ENCODE data around the gene ADGRG6. TPM values are rescaled to one million over a fixed set of nuclear protein-coding genes. Genes with fewer than 3 reads are reported as not detected.

Gene ADGRG6
- total and polyA plus RNA-seq, 4 donors = 18.7 to 110 (median 45.7) TPM

- TF ChIP-seq, protein P1, sequence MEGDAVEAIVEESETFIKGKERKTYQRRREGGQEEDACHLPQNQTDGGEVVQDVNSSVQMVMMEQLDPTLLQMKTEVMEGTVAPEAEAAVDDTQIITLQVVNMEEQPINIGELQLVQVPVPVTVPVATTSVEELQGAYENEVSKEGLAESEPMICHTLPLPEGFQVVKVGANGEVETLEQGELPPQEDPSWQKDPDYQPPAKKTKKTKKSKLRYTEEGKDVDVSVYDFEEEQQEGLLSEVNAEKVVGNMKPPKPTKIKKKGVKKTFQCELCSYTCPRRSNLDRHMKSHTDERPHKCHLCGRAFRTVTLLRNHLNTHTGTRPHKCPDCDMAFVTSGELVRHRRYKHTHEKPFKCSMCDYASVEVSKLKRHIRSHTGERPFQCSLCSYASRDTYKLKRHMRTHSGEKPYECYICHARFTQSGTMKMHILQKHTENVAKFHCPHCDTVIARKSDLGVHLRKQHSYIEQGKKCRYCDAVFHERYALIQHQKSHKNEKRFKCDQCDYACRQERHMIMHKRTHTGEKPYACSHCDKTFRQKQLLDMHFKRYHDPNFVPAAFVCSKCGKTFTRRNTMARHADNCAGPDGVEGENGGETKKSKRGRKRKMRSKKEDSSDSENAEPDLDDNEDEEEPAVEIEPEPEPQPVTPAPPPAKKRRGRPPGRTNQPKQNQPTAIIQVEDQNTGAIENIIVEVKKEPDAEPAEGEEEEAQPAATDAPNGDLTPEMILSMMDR (IDR thresholded peaks at IDR 0.05; ENCODE audit: low read depth, low read length, missing input control) = no peak
- peak; percentile 24 to 32 for TF ChIP-seq GABPA (IDR thresholded peaks at IDR 0.05 in 1 of 2, conservative IDR thresholded peaks at IDR 0.05 in 1 of 2)
- peak; percentile 76 for TF ChIP-seq MAX (IDR thresholded peaks at IDR 0.05)
- TF ChIP-seq, protein P2, sequence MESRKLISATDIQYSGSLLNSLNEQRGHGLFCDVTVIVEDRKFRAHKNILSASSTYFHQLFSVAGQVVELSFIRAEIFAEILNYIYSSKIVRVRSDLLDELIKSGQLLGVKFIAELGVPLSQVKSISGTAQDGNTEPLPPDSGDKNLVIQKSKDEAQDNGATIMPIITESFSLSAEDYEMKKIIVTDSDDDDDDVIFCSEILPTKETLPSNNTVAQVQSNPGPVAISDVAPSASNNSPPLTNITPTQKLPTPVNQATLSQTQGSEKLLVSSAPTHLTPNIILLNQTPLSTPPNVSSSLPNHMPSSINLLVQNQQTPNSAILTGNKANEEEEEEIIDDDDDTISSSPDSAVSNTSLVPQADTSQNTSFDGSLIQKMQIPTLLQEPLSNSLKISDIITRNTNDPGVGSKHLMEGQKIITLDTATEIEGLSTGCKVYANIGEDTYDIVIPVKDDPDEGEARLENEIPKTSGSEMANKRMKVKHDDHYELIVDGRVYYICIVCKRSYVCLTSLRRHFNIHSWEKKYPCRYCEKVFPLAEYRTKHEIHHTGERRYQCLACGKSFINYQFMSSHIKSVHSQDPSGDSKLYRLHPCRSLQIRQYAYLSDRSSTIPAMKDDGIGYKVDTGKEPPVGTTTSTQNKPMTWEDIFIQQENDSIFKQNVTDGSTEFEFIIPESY (IDR thresholded peaks at IDR 0.05) = peak; percentile 64
- peak; percentile 65 for TF ChIP-seq FOXA1 (IDR thresholded peaks at IDR 0.05)
Measured at GRCh38 chr6:142374965-142375733, 73.3 kb downstream of the ADGRG6 start (continued).

DNA sequence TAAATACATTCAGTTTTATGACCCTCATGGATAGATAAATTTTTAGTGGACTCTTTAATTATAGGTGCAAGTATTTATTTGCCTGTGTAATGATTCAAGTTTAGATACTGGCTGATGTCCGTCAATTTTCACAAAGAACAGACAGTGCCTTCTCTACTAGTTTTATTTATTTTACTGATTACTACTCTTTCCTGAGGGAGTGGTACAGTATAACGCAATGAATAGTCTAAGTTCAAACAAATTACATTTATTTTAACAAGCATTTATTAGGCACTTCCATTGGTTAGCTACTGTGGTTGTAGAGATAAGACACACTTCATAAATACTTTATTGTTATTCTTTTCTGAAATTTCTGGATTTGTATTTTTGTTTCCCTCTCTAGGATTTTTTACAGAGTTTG lies 74.3 kb downstream of the ADGRG6 start:
- WGBS = 32% methylated on average over 2 of the region's 2 CpGs
- no peak for DNase-seq (ENCODE audit: low spot score)
- peaks cover 9 to 40% (median 32%) of the 10 kb centered on the region in 4 donors for H3K4me1 ChIP-seq (ENCODE audit: control insufficient read depth in 4 of 4, insufficient read depth in 4 of 4, low read length in 3 of 4)
- no peak for TF ChIP-seq FOXA1 (IDR thresholded peaks at IDR 0.05)
- TF ChIP-seq HNF4A (conservative IDR thresholded peaks at IDR 0.05) = peak in 1 of 2 donors; percentile 13
- no peak for TF ChIP-seq FOXA2 (IDR thresholded peaks at IDR 0.05)
- H3K9me3 ChIP-seq (ENCODE audit: control insufficient read depth in 4 of 4, low read length in 3 of 4) = no peaks in the 10 kb centered on the region
- H3K36me3 ChIP-seq (ENCODE audit: control insufficient read depth in 4 of 4, insufficient read depth in 3 of 4, low read depth in 1 of 4, low read length in 3 of 4) = peaks cover 0 to 3% (median 0%) of the 10 kb centered on the region in 4 donors
- peak overlapping the region; percentile 58 for H3K27ac ChIP-seq (ENCODE audit: low read depth in 1 of 2, low read length in 2 of 2)
- no peaks in the 10 kb centered on the region for H3K27me3 ChIP-seq (ENCODE audit: control insufficient read depth in 4 of 4, insufficient read depth in 4 of 4, low read length in 3 of 4)
- H3K4me3 ChIP-seq (ENCODE audit: low read depth in 1 of 3, low read length in 3 of 3) = no peak overlapping the region
- peak overlapping the region in 1 of 2 donors; percentile 48 for H3K9ac ChIP-seq (ENCODE audit: low read depth in 1 of 2, low read length in 2 of 2)

- no peak for DNase-seq (ENCODE audit: low spot score)
- 64% methylated on average over 7 of the region's 7 CpGs for WGBS
- Histone ChIP-seq H3K9ac (ENCODE audit: low read depth in 1 of 2, low read length in 2 of 2) (no peak overlapping the region), H3K4me1 (ENCODE audit: control insufficient read depth in 4 of 4, insufficient read depth in 4 of 4, low read length in 3 of 4) (peaks cover 9 to 40% (median 32%) of the 10 kb centered on the region in 4 donors), H3K27ac (ENCODE audit: low read depth in 1 of 2, low read length in 2 of 2) (peak overlapping the region in 1 of 2 donors; percentile 28), H3K9me3 (ENCODE audit: control insufficient read depth in 4 of 4, low read length in 3 of 4) (no peaks in the 10 kb centered on the region), H3K4me3 (ENCODE audit: low read depth in 1 of 3, low read length in 3 of 3) (no peak overlapping the region), H3K27me3 (ENCODE audit: control insufficient read depth in 4 of 4, insufficient read depth in 4 of 4, low read length in 3 of 4) (no peaks in the 10 kb centered on the region), H3K36me3 (ENCODE audit: control insufficient read depth in 4 of 4, insufficient read depth in 3 of 4, low read depth in 1 of 4, low read length in 3 of 4) (peaks cover 0 to 3% (median 0%) of the 10 kb centered on the region in 4 donors)
- no peak for TF ChIP-seq HNF4A (conservative IDR thresholded peaks at IDR 0.05)
- TF ChIP-seq RXRA (IDR thresholded peaks at IDR 0.05) = no peak
- TF ChIP-seq GABPA (IDR thresholded peaks at IDR 0.05 in 1 of 2, conservative IDR thresholded peaks at IDR 0.05 in 1 of 2) = no peak
- no peak for TF ChIP-seq SP1 (IDR thresholded peaks at IDR 0.05)
- TF ChIP-seq, protein P3, sequence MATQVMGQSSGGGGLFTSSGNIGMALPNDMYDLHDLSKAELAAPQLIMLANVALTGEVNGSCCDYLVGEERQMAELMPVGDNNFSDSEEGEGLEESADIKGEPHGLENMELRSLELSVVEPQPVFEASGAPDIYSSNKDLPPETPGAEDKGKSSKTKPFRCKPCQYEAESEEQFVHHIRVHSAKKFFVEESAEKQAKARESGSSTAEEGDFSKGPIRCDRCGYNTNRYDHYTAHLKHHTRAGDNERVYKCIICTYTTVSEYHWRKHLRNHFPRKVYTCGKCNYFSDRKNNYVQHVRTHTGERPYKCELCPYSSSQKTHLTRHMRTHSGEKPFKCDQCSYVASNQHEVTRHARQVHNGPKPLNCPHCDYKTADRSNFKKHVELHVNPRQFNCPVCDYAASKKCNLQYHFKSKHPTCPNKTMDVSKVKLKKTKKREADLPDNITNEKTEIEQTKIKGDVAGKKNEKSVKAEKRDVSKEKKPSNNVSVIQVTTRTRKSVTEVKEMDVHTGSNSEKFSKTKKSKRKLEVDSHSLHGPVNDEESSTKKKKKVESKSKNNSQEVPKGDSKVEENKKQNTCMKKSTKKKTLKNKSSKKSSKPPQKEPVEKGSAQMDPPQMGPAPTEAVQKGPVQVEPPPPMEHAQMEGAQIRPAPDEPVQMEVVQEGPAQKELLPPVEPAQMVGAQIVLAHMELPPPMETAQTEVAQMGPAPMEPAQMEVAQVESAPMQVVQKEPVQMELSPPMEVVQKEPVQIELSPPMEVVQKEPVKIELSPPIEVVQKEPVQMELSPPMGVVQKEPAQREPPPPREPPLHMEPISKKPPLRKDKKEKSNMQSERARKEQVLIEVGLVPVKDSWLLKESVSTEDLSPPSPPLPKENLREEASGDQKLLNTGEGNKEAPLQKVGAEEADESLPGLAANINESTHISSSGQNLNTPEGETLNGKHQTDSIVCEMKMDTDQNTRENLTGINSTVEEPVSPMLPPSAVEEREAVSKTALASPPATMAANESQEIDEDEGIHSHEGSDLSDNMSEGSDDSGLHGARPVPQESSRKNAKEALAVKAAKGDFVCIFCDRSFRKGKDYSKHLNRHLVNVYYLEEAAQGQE (IDR thresholded peaks at IDR 0.05) = no peak
- no peak for TF ChIP-seq FOXA2 (IDR thresholded peaks at IDR 0.05)
- no peak for TF ChIP-seq EGR1 (IDR thresholded peaks at IDR 0.05; ENCODE audit: low read depth in 2 of 2)
- no peak for TF ChIP-seq MAX (IDR thresholded peaks at IDR 0.05)
- no peak for TF ChIP-seq FOXA1 (IDR thresholded peaks at IDR 0.05)
- TF ChIP-seq, protein P2 (IDR thresholded peaks at IDR 0.05) = no peak
- TF ChIP-seq TAF1 (conservative IDR thresholded peaks at IDR 0.05) = no peak
- TF ChIP-seq JUND (IDR thresholded peaks at IDR 0.05) = no peak
Measured at GRCh38 chr6:142376800-142377496, 75.1 kb downstream of the ADGRG6 start.

Data from liver (tissue), 9 donors.